Activated T-cell treated with anti-CD3 and anti-CD28 coated beads, Interleukin-2, amount 50 U/mL, for 24 hours (primary cell): Measurements from ENCODE around the gene USP46.
A peak's percentile ranks its signal among the peaks of the same experiment; 100 is the strongest.

Experiments
- DNase-seq: peaks from one replicate; pipeline ENCODE4 v3.0.0-alpha.2; 2020
- H3K27ac Mint-ChIP-seq: 2 replicates; pipeline ENCODE4 v1.8.0; 2020; ENCODE audit warnings: mild to moderate bottlenecking, mixed read lengths
- H3K27me3 Mint-ChIP-seq: 2 replicates; pipeline ENCODE4 v1.8.0; 2020; ENCODE audit warnings: mixed read lengths
- H3K36me3 Mint-ChIP-seq: 2 replicates; pipeline ENCODE4 v1.8.0; 2020; ENCODE audit warnings: low read depth, mixed read lengths
- H3K4me1 Mint-ChIP-seq: 2 replicates; pipeline ENCODE4 v1.8.0; 2020; ENCODE audit warnings: low read depth, mixed read lengths
- H3K4me3 Mint-ChIP-seq: 2 replicates; pipeline ENCODE4 v1.8.0; 2020; ENCODE audit warnings: mild to moderate bottlenecking, moderate library complexity, mixed read lengths
- H3K9me3 Mint-ChIP-seq: 2 replicates; pipeline ENCODE4 v1.8.0; 2020; ENCODE audit warnings: mixed read lengths

The USP46 gene

GRCh38 chr4:52659001-52659721 lies at the start of gene USP46:
Gene USP46 (minus strand): TSS chr4:52659301. CDS start chr4:52659150, 151 bp downstream.
- H3K4me1 Mint-ChIP-seq, result peaks cover 23% of the 10 kb centered on the region
- peak within 1 kb of the TSS; percentile 80 for H3K27ac Mint-ChIP-seq
- peak within 1 kb of the TSS; percentile 82 for H3K4me3 Mint-ChIP-seq
- peaks cover 37% of the 10 kb centered on the region for H3K27me3 Mint-ChIP-seq
- H3K36me3 Mint-ChIP-seq, result peaks cover 7% of the 10 kb centered on the region
- peak; percentile 73 for DNase-seq
- H3K9me3 Mint-ChIP-seq, result no peaks in the 10 kb centered on the region

GRCh38 chr4:52704661-52705060 lies 45.6 kb upstream of the USP46 start:
- H3K36me3 Mint-ChIP-seq, result no peaks in the 10 kb centered on the region

GRCh38 chr4:52704133-52704532 lies 45.0 kb upstream of the USP46 start:
- Mint-ChIP-seq H3K4me3 (no peak overlapping the region), H3K4me1 (no peaks in the 10 kb centered on the region), H3K27ac (no peak overlapping the region), H3K9me3 (no peaks in the 10 kb centered on the region), H3K36me3 (no peaks in the 10 kb centered on the region), H3K27me3 (peaks cover 10% of the 10 kb centered on the region)
- DNase-seq, result no peak

More at GRCh38 chr4:52704661-52705060, 45.6 kb upstream of the USP46 start:
- no peak for DNase-seq
- H3K4me3 Mint-ChIP-seq, result no peak overlapping the region
- H3K27me3 Mint-ChIP-seq, result peaks cover 10% of the 10 kb centered on the region
- no peak overlapping the region for H3K27ac Mint-ChIP-seq
- no peaks in the 10 kb centered on the region for H3K9me3 Mint-ChIP-seq
- H3K4me1 Mint-ChIP-seq, result no peaks in the 10 kb centered on the region

GRCh38 chr4:52701207-52701606 lies 42.1 kb upstream of the USP46 start:
- H3K27me3 Mint-ChIP-seq, result peaks cover 10% of the 10 kb centered on the region
- H3K4me1 Mint-ChIP-seq, result peaks cover 4% of the 10 kb centered on the region

GRCh38 chr4:52694936-52695335 lies 35.8 kb upstream of the USP46 start:
- H3K9me3 Mint-ChIP-seq, result peaks cover 21% of the 10 kb centered on the region
- H3K36me3 Mint-ChIP-seq, result peaks cover 6% of the 10 kb centered on the region
- no peak for DNase-seq
- no peak overlapping the region for H3K27ac Mint-ChIP-seq
- H3K4me1 Mint-ChIP-seq, result peaks cover 5% of the 10 kb centered on the region
- peaks cover 10% of the 10 kb centered on the region for H3K27me3 Mint-ChIP-seq
- no peak overlapping the region for H3K4me3 Mint-ChIP-seq

More at GRCh38 chr4:52701207-52701606, 42.1 kb upstream of the USP46 start:
- Mint-ChIP-seq H3K9me3 (no peaks in the 10 kb centered on the region), H3K4me3 (no peak overlapping the region), H3K27ac (no peak overlapping the region), H3K36me3 (no peaks in the 10 kb centered on the region)
- no peak for DNase-seq

GRCh38 chr4:52693492-52693891 lies 34.4 kb upstream of the USP46 start:
- H3K4me3 Mint-ChIP-seq, result no peak overlapping the region
- no peak for DNase-seq
- peaks cover 6% of the 10 kb centered on the region for H3K36me3 Mint-ChIP-seq
- H3K9me3 Mint-ChIP-seq, result peaks cover 21% of the 10 kb centered on the region
- peaks cover 10% of the 10 kb centered on the region for H3K27me3 Mint-ChIP-seq
- H3K27ac Mint-ChIP-seq, result no peak overlapping the region
- H3K4me1 Mint-ChIP-seq, result peaks cover 5% of the 10 kb centered on the region

GRCh38 chr4:52689096-52689495 lies 30.0 kb upstream of the USP46 start:
- Mint-ChIP-seq H3K27me3 (peaks cover 20% of the 10 kb centered on the region), H3K36me3 (peaks cover 6% of the 10 kb centered on the region), H3K27ac (no peak overlapping the region), H3K4me3 (no peak overlapping the region), H3K4me1 (no peaks in the 10 kb centered on the region), H3K9me3 (peaks cover 18% of the 10 kb centered on the region)
- DNase-seq, result no peak

GRCh38 chr4:52687696-52688095 lies 28.6 kb upstream of the USP46 start:
- no peak overlapping the region for H3K4me3 Mint-ChIP-seq
- peaks cover 20% of the 10 kb centered on the region for H3K27me3 Mint-ChIP-seq
- H3K4me1 Mint-ChIP-seq, result no peaks in the 10 kb centered on the region
- peaks cover 3% of the 10 kb centered on the region for H3K36me3 Mint-ChIP-seq
- peaks cover 10% of the 10 kb centered on the region for H3K9me3 Mint-ChIP-seq
- no peak for DNase-seq
- H3K27ac Mint-ChIP-seq, result no peak overlapping the region

GRCh38 chr4:52685316-52685715 lies 26.2 kb upstream of the USP46 start:
- Mint-ChIP-seq H3K27ac (no peak overlapping the region), H3K36me3 (no peaks in the 10 kb centered on the region), H3K27me3 (peaks cover 16% of the 10 kb centered on the region), H3K4me3 (no peak overlapping the region), H3K4me1 (no peaks in the 10 kb centered on the region), H3K9me3 (no peaks in the 10 kb centered on the region)
- DNase-seq, result no peak

GRCh38 chr4:52684896-52685295 lies 25.8 kb upstream of the USP46 start:
- H3K27ac Mint-ChIP-seq, result no peak overlapping the region
- no peaks in the 10 kb centered on the region for H3K4me1 Mint-ChIP-seq
- no peaks in the 10 kb centered on the region for H3K36me3 Mint-ChIP-seq
- no peaks in the 10 kb centered on the region for H3K9me3 Mint-ChIP-seq
- no peak overlapping the region for H3K4me3 Mint-ChIP-seq
- H3K27me3 Mint-ChIP-seq, result peaks cover 16% of the 10 kb centered on the region
- no peak for DNase-seq

GRCh38 chr4:52680381-52680780 lies 21.3 kb upstream of the USP46 start:
- Mint-ChIP-seq H3K4me3 (no peak overlapping the region), H3K36me3 (no peaks in the 10 kb centered on the region), H3K9me3 (no peaks in the 10 kb centered on the region), H3K4me1 (no peaks in the 10 kb centered on the region), H3K27me3 (peaks cover 7% of the 10 kb centered on the region), H3K27ac (no peak overlapping the region)
- no peak for DNase-seq

GRCh38 chr4:52676536-52676935 lies 17.4 kb upstream of the USP46 start:
- no peak for DNase-seq
- H3K4me3 Mint-ChIP-seq, result no peak overlapping the region
- no peaks in the 10 kb centered on the region for H3K9me3 Mint-ChIP-seq
- no peak overlapping the region for H3K27ac Mint-ChIP-seq
- H3K36me3 Mint-ChIP-seq, result no peaks in the 10 kb centered on the region
- peaks cover 6% of the 10 kb centered on the region for H3K27me3 Mint-ChIP-seq
- no peaks in the 10 kb centered on the region for H3K4me1 Mint-ChIP-seq

GRCh38 chr4:52675111-52675510 lies 16.0 kb upstream of the USP46 start:
- no peaks in the 10 kb centered on the region for H3K9me3 Mint-ChIP-seq
- H3K4me1 Mint-ChIP-seq, result no peaks in the 10 kb centered on the region
- peaks cover 6% of the 10 kb centered on the region for H3K27me3 Mint-ChIP-seq
- no peak overlapping the region for H3K4me3 Mint-ChIP-seq
- DNase-seq, result no peak
- no peak overlapping the region for H3K27ac Mint-ChIP-seq
- no peaks in the 10 kb centered on the region for H3K36me3 Mint-ChIP-seq

GRCh38 chr4:52670739-52671138 lies 11.6 kb upstream of the USP46 start:
- Mint-ChIP-seq H3K27me3 (peaks cover 24% of the 10 kb centered on the region), H3K27ac (no peak overlapping the region), H3K9me3 (no peaks in the 10 kb centered on the region), H3K4me1 (no peaks in the 10 kb centered on the region), H3K4me3 (no peak overlapping the region), H3K36me3 (no peaks in the 10 kb centered on the region)
- DNase-seq, result no peak

- H3K36me3 Mint-ChIP-seq, result no peaks in the 10 kb centered on the region
- no peak for DNase-seq
- H3K4me1 Mint-ChIP-seq, result no peaks in the 10 kb centered on the region
- H3K4me3 Mint-ChIP-seq, result no peak overlapping the region
- no peak overlapping the region for H3K27ac Mint-ChIP-seq
- H3K27me3 Mint-ChIP-seq, result peaks cover 28% of the 10 kb centered on the region
- no peaks in the 10 kb centered on the region for H3K9me3 Mint-ChIP-seq
These were observed 11.0 kb upstream of the USP46 start for GRCh38 chr4:52670121-52670520.
